CD4-positive, alpha-beta T cell treated with Interleukin-10 for 1 hour (primary cell): ENCODE measurements around the gene DBNL.

Source experiments
- DNase-seq: peaks from one replicate; pipeline ENCODE4 v3.0.0-alpha.2; 2020

The DBNL gene

DNA sequence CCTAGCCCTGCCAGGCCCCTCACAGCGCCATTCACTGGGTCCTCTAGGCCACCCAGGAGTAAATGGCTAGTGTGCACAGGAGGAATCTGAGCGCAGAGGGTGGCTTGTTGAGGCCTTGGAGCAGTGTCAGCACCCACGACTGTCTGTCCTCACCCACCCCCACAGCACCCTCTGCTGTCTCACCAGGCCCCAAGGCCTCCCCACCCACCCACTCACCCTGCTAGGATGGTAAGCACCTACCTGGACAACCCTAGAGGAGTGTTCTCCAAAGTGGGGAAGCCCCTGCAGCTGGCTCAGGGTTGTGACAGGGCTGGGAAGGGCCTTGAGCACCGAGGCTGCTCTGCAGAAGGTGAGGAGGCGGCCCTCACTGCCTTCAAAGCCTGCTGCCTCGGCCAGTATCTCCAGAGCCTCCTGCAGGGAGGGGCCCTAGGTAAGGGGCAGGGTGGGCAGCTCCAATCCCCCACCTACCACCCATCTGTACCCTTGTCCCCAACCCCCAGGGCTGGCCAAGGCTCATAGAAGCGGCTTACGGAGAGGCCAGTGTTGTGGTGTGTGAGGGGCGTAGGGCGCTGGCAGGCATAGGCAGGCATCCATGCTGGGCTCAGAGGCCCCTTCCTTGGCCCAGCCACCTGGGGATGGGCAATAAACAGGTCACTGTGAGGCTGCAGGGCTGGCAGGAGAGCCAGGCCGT is 35.0 kb downstream of the DBNL start:
- DNase-seq, result no peak

- no peak for DNase-seq
Measured at GRCh38 chr7:44080118-44080517, 35.6 kb downstream of the DBNL start.

DNA sequence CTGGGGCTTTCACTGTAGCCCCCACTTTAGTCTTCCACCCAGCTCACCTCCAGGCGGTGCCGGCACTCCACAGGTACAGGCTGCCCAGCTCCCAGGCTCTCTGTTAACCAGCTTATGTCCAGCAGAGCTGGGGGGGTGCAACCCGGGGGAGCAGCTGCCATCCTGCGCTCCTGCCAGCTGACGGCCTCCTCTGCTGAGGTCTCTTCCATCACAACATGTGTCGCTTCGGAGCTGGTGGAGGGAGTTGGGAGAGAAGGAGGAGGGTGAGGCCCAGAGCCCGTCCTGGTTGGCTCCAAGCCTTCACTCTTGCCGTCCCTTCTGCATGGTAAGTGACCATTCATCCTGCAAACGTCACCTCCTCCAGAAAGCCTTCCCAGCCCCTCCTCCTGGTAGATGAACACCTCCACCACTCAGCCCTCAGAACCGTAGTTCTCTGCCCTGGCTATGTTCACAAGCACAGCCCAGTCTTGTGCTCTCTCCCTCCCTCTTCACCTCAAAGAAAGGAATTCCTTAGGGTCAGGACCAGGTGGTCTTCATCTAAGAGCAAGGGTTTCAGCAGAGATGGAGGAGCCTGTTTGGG is 36.3 kb downstream of the DBNL start:
- no peak for DNase-seq

- DNase-seq, result peak; percentile 48
Measured at GRCh38 chr7:44081266-44081748, 36.8 kb downstream of the DBNL start.

DNA sequence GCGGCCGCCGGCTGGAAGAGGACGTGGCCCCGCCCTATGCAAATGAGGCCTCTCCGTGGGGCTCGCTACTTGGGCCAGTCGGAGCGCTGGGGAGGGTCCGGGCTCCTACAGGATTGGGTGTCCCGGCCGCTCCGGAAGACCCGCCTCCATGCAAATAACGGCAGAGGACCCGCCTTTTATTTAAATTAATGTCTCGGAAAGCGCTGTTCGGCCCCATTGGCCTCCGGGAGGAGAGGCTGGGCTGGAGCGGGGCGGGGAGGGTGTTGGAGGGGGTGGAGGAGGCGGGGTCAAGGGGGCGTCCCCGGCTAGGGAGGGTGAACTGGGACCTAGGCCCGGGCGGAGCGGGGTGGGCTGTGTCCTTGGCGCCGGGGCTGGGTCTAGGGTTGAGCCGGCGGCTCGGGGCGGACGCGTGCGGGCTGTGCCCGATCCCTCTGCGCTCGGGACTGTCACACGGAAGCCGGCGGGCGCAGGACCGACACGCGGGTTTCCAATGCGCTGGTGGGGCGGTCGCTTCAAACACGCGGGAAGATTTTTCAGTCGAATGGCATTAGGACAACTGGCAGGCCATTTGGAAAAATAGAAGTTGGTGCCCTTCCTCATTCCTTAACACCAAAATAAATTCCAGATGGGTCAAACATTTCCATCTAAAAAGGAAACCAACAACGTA is 38.2 kb downstream of the DBNL start:
- peak; percentile 99 for DNase-seq

- no peak for DNase-seq
Measured at GRCh38 chr7:44083796-44084195, 39.3 kb downstream of the DBNL start.

DNA sequence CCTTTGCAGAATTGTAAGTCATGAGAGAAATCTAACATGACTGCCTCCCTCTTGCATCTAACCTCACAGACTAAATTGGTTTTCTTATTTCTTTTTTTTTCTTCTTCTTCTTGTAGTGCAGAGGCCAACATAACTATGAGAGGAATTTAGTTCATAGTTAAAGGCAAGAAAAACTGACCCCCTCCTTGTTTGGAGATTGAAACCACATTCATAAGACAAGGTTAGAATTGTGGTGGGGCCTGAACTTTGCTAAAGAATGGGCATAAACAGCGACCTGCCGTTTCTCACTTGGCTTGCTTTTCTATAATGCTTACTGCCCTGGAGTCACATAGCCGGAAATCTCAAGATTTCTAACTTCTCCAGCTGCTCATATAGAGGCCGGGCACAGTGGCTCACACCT is 40.2 kb downstream of the DBNL start:
- no peak for DNase-seq

DNA sequence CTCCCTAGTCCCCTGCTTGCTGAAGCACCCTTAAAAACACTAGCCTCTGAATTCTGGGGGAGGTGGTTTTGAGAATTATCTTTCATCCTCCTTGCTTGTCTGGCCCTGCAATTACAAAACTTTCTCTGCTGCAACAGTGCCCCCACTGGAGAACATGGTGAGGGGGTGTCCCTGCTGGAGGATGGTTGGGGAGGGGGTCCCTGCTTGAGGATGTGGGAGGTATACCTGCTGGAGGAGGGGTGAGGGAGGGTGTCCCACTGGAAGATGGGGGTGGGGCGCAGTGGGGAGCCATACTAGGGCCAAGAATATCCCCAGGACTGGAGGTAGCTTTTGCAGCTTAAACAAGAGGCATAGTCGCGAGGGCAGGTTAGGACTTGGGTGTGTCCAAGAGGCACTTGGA is 41.0 kb downstream of the DBNL start:
- DNase-seq, result no peak

DNA sequence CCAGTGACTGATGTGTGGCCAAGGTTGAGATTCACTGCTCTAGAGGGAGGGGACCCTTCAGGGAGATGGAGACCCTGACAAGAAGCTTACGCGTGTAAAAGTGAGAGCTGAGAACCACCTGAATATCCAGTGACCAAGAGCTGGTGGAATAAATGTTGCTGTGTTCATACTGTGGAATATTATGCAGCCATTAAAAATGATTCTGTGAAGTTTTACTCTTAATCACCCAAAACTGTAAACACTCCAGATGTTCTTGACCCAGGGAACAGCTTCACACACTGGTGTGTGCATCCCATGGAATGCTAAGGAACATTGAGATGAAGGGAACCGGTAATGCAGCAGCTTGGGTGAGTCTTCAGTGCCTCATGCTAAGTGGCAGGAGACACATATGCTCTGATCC is 42.1 kb downstream of the DBNL start:
- no peak for DNase-seq

GRCh38 chr7:44087911-44088838 is 43.7 kb downstream of the DBNL start:
- no peak for DNase-seq

DNA sequence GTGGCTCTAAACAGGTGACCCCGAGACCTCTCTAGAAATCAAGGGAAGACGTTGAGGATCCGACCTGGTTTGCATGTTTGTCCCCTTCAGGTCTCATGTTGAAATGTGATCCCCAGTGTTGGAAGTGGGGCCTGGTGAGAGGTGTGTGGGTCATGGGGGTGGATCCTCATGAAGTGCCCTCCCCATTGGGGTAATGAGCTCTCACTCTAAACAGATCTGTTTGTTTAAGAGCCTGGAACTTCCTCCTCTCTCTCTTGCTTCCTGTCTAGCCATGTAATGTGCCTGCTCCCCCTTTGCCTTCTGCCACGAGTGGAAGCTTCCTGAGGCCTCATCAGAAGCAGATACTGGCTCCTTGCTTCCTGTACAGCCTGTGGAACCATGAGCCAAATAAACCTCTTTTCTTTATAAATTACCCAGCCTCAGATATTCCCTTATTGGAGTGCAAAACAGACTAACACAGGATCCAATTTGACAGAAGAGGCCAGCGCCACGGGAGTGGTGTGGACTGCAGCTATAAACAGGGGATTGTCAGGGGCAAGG is 48.7 kb downstream of the DBNL start:
- no peak for DNase-seq

DNA sequence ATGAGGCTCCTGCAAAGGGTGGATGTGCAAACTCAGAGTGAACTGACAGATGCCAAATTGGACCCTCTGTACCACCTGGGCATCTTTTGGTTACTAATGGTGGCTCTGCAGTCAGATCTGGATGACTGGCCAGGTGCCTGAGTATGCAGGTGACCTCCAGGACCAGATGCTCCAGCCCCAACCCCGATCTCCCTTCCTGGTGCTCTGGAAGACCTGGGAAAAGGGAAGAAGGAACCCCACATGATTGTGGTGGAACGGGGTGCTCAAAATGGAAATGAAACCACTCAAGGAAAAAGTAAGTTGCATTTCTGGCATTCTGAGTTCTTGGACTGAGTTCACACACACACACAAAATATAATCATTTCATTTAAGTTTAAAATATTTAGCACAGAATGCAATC is 49.9 kb downstream of the DBNL start:
- no peak for DNase-seq

GRCh38 chr7:44094883-44095592 is 50.5 kb downstream of the DBNL start:
- DNase-seq, result no peak

DNA sequence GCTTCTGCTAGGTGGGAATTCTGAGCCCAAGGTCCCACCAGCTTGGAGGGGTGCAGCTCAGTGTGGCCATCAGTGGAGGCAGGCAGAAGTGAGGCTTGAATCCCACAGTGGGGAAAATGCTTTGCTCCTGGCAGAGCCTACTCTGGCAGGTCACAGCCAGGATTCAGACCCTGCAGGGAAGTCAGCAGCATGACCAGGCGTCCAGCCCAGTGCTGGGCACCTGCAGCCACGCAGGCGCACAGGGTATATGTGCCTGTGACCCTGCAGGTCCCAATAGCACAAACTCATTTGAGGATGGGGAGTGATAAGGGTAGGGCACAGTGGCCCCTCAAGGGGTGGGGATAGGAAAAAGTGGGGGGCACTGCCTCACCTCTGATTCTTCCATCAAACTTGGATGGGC is 51.3 kb downstream of the DBNL start:
- DNase-seq, result no peak

DNA sequence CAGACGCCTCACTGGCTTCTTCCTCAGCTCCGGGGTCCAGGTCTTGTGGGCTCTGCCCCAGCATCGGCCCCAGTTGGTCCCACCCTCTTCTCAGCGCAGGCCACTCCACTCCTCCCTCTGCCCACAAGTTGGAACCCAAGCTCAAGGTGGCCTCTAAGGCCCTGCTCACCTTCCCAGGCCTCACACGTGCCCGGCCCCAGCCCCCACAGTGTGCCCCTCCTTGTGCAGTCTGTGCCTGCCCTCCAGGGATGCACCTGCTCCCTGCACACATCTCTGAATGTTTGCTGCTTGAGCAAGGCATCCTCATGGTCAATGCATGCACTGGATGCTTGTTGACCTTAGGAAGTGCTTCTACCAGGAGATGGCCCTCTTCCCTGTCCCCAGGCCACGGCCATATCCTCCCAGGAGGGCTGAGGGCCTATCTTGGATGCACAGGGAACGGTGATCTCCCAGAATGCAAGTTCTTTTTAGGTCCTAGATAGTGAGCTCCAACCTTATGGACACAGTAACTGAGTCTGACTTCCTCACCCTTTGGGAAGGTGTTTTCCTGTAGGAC is 51.9 kb downstream of the DBNL start:
- no peak for DNase-seq

GRCh38 chr7:44097064-44097932 is 52.8 kb downstream of the DBNL start:
- no peak for DNase-seq

- DNase-seq, result no peak
Measured at GRCh38 chr7:44098092-44099068, 53.9 kb downstream of the DBNL start.

DNA sequence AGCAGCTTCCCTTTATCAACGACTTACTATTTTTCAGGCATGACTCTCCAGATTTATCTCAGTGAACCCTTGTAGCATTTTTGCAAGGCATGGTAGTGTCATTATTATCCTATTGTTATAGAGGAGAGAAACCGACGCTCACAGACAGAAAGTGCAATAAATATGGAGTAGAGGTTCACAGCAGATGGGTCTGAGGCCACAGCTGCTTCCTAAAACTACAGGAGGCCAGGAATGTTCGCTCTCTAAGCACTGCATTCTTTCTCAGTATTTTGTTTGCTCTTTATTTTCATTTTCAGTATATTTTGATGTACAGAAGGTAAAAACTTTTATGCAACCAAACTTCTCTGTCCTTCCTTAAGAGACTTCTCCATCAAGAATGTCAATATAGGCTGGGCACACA is 55.2 kb downstream of the DBNL start:
- no peak for DNase-seq

DNA sequence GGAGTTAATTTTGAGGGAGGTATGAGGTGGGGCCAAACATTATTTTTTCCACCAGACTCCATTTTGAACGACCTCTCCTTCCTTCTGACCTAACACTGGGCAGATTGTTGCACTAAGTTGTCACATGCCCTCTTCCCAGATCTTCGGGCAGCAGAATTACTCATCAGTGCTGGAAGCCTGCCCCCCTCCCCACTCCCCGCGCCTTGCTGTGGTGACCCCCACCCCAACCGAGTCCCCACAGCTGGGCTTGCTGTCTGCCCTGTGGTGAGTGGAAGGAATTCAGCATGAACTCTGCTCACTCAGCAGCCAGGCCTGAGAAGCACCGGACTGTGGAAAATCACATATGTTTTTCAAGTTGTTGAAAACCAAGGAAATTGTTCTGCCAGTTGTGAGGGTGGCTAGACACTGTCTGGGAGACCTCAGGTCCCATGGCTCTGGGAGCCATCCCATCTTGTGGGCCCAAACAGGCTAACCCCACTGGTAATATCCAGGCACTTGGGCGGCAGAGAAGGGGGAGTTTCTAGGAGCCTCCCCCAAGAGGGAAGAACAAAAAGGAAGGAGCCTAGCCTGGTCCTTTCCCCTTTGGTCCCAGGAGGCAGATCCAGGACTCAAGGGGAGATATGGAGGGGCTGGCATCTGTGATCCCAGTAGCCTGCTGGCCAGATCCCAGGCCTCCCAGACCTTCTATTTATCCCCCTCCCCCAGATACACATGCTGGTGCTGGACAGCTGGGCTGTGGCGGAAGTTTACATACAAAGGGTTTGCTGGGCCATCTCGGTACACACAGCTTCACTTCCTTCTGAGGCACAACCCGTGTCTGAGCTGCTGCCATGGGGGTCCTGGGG is 56.2 kb downstream of the DBNL start:
- no peak for DNase-seq
